ENCODE results near the gene USP6NL. TPM values are rescaled to one million over a fixed set of nuclear protein-coding genes. Genes with fewer than 3 reads are reported as not detected.

Gene USP6NL
- total RNA-seq, 1 donor from 2014 or later, result 7.9 TPM

- Histone ChIP-seq H3K27me3 (ENCODE audit: low read depth) (no peaks in the 10 kb centered on the region), H3K36me3 (no peaks in the 10 kb centered on the region), H3K4me3 (no peak overlapping the region), H3K9me3 (replicated peaks) (no peaks in the 10 kb centered on the region), H3K4me1 (peaks cover 31% of the 10 kb centered on the region), H3K27ac (replicated peaks) (no peak overlapping the region)
- intact Hi-C loops (cut with micrococcal nuclease), result no loop called here
- no peak for TF ChIP-seq CTCF (IDR thresholded peaks at IDR 0.05; ENCODE audit: borderline replicate concordance)
- no peak for DNase-seq
Observed at GRCh38 chr10:11520892-11521291, 90.6 kb downstream of the USP6NL start.

GRCh38 chr10:11517150-11517549, 94.3 kb downstream of the USP6NL start:
- DNase-seq, result no peak
- H3K27me3 ChIP-seq (ENCODE audit: low read depth), result no peaks in the 10 kb centered on the region
- no peak overlapping the region for H3K4me3 ChIP-seq
- TF ChIP-seq CTCF (IDR thresholded peaks at IDR 0.05; ENCODE audit: borderline replicate concordance), result no peak
- no peaks in the 10 kb centered on the region for H3K9me3 ChIP-seq (replicated peaks)
- no peak overlapping the region for H3K27ac ChIP-seq (replicated peaks)
- H3K36me3 ChIP-seq, result no peaks in the 10 kb centered on the region
- peaks cover 15% of the 10 kb centered on the region for H3K4me1 ChIP-seq
- intact Hi-C loops (cut with micrococcal nuclease), result loop anchor here (10.0 kb wide), 2 partner anchors 208 to 238 kb away; no protein-coding TSS in a partner anchor

GRCh38 chr10:11516431-11516746, 95.1 kb downstream of the USP6NL start:
- H3K27me3 ChIP-seq (ENCODE audit: low read depth), result no peaks in the 10 kb centered on the region
- DNase-seq, result no peak
- intact Hi-C loops (cut with micrococcal nuclease), result loop anchor here (10.0 kb wide), 2 partner anchors 208 to 238 kb away; no protein-coding TSS in a partner anchor
- no peaks in the 10 kb centered on the region for H3K9me3 ChIP-seq (replicated peaks)
- no peaks in the 10 kb centered on the region for H3K36me3 ChIP-seq
- no peak for TF ChIP-seq CTCF (IDR thresholded peaks at IDR 0.05; ENCODE audit: borderline replicate concordance)
- H3K4me1 ChIP-seq, result peaks cover 8% of the 10 kb centered on the region
- no peak overlapping the region for H3K4me3 ChIP-seq
- H3K27ac ChIP-seq (replicated peaks), result no peak overlapping the region

- H3K36me3 ChIP-seq, result no peaks in the 10 kb centered on the region
- no peak overlapping the region for H3K27ac ChIP-seq (replicated peaks)
- peak; percentile 90 for TF ChIP-seq CTCF (IDR thresholded peaks at IDR 0.05; ENCODE audit: borderline replicate concordance)
- H3K4me1 ChIP-seq, result peaks cover 7% of the 10 kb centered on the region
- H3K9me3 ChIP-seq (replicated peaks), result no peaks in the 10 kb centered on the region
- intact Hi-C loops (cut with micrococcal nuclease), result loop anchor here (10.0 kb wide), 2 partner anchors 209 to 239 kb away; no protein-coding TSS in a partner anchor
- DNase-seq, result no peak
- H3K4me3 ChIP-seq, result no peak overlapping the region
- H3K27me3 ChIP-seq (ENCODE audit: low read depth), result no peaks in the 10 kb centered on the region
Observed at GRCh38 chr10:11515596-11516430, 95.6 kb downstream of the USP6NL start.

- H3K27me3 ChIP-seq (ENCODE audit: low read depth), result no peaks in the 10 kb centered on the region
- no peak overlapping the region for H3K4me3 ChIP-seq
- DNase-seq, result no peak
- H3K27ac ChIP-seq (replicated peaks), result no peak overlapping the region
- no peaks in the 10 kb centered on the region for H3K9me3 ChIP-seq (replicated peaks)
- no peak for TF ChIP-seq CTCF (IDR thresholded peaks at IDR 0.05; ENCODE audit: borderline replicate concordance)
- intact Hi-C loops (cut with micrococcal nuclease), result loop anchor here (10.0 kb wide), 2 partner anchors 211 to 241 kb away; no protein-coding TSS in a partner anchor
- H3K4me1 ChIP-seq, result peaks cover 5% of the 10 kb centered on the region
- H3K36me3 ChIP-seq, result no peaks in the 10 kb centered on the region
Observed at GRCh38 chr10:11513727-11514126, 97.7 kb downstream of the USP6NL start.
